Chondrocyte (in vitro differentiated cells): ENCODE measurements around the gene UPF2. TPM values are rescaled to one million over a fixed set of nuclear protein-coding genes. Genes with fewer than 3 reads are reported as not detected.
"Not testable (repeated sequence)": the region's sequence is repeated elsewhere in the genome, so short reads cannot be mapped to it uniquely, and the experiment has no call there.

Experiments
- DNase-seq: peaks from one replicate; pipeline ENCODE4 v3.0.0; 2021; ENCODE audit warnings: mixed read lengths, low spot score
- H3K27ac Mint-ChIP-seq: one replicate; pipeline ENCODE4 v1.8.0; 2021; ENCODE audit warnings: mild to moderate bottlenecking, moderate library complexity, mixed read lengths; ENCODE audit not compliant: unreplicated experiment
- H3K27me3 Mint-ChIP-seq: 2 replicates; pipeline ENCODE4 v1.8.0; 2021; ENCODE audit warnings: low read depth, mixed read lengths
- H3K36me3 Mint-ChIP-seq: 2 replicates; pipeline ENCODE4 v1.8.0; 2021; ENCODE audit warnings: low read depth, mixed read lengths
- H3K4me1 Mint-ChIP-seq: 2 replicates; pipeline ENCODE4 v1.8.0; 2021; ENCODE audit warnings: low read depth, mild to moderate bottlenecking, mixed read lengths
- H3K4me3 Mint-ChIP-seq: one replicate; pipeline ENCODE4 v1.8.0; 2021; ENCODE audit warnings: mild to moderate bottlenecking, moderate library complexity, mixed read lengths; ENCODE audit not compliant: unreplicated experiment
- H3K9me3 Mint-ChIP-seq: 2 replicates; pipeline ENCODE4 v1.8.0; 2021; ENCODE audit warnings: low read depth, mixed read lengths
- CTCF ChIP-seq: fragments of 200-600 bp; sonication (generic); IDR thresholded peaks from 2 replicates; pipeline ENCODE4 v1.5.0; 2021; ENCODE audit warnings: antibody characterized with exemption, mild to moderate bottlenecking, moderate library complexity
- total RNA-seq: library from RNA; stranded (reverse); gene quantifications from 3 replicates; pipeline ENCODE4 v1.2.1, GENCODE V29; 2021

UPF2 gene
- total RNA-seq, 1 donor from 2014 or later = 20.3 TPM

- Mint-ChIP-seq H3K27me3 (no peaks in the 10 kb centered on the region), H3K4me1 (peaks cover 3% of the 10 kb centered on the region), H3K4me3 (no peak overlapping the region), H3K36me3 (peaks cover 15% of the 10 kb centered on the region), H3K27ac (no peak overlapping the region), H3K9me3 (peaks cover 6% of the 10 kb centered on the region)
- TF ChIP-seq CTCF = no peak
- no peak for DNase-seq
Observed at GRCh38 chr10:12010353-12010752, 32.3 kb downstream of the UPF2 start.

- peaks cover 22% of the 10 kb centered on the region for H3K36me3 Mint-ChIP-seq
- H3K4me1 Mint-ChIP-seq = not testable (repeated sequence)
Observed at GRCh38 chr10:12008842-12009241, 33.8 kb downstream of the UPF2 start.

GRCh38 chr10:12006671-12007070, 35.9 kb downstream of the UPF2 start:
- DNase-seq = no peak
- Mint-ChIP-seq H3K9me3 (peaks cover 6% of the 10 kb centered on the region), H3K27me3 (no peaks in the 10 kb centered on the region), H3K4me1 (no peaks in the 10 kb centered on the region), H3K4me3 (no peak overlapping the region), H3K36me3 (peaks cover 33% of the 10 kb centered on the region), H3K27ac (no peak overlapping the region)
- TF ChIP-seq CTCF = no peak

More at GRCh38 chr10:12008842-12009241, 33.8 kb downstream of the UPF2 start:
- not testable (repeated sequence) for DNase-seq, H3K27me3 Mint-ChIP-seq, H3K9me3 Mint-ChIP-seq, H3K27ac Mint-ChIP-seq, H3K4me3 Mint-ChIP-seq

- H3K27ac Mint-ChIP-seq = no peak overlapping the region
- H3K9me3 Mint-ChIP-seq = no peaks in the 10 kb centered on the region
- no peak overlapping the region for H3K4me3 Mint-ChIP-seq
- no peak for TF ChIP-seq CTCF
- DNase-seq = no peak
- H3K4me1 Mint-ChIP-seq = no peaks in the 10 kb centered on the region
- H3K36me3 Mint-ChIP-seq = peaks cover 15% of the 10 kb centered on the region
- H3K27me3 Mint-ChIP-seq = no peaks in the 10 kb centered on the region
Observed at GRCh38 chr10:11993834-11994468, 48.7 kb downstream of the UPF2 start.

GRCh38 chr10:11988924-11989323, 53.7 kb downstream of the UPF2 start:
- DNase-seq = no peak
- no peaks in the 10 kb centered on the region for H3K9me3 Mint-ChIP-seq
- H3K27me3 Mint-ChIP-seq = no peaks in the 10 kb centered on the region
- no peaks in the 10 kb centered on the region for H3K36me3 Mint-ChIP-seq
- peak overlapping the region; percentile 27 for H3K27ac Mint-ChIP-seq
- peaks cover 6% of the 10 kb centered on the region for H3K4me1 Mint-ChIP-seq
- TF ChIP-seq CTCF = no peak
- H3K4me3 Mint-ChIP-seq = no peak overlapping the region

- H3K4me1 Mint-ChIP-seq = peaks cover 6% of the 10 kb centered on the region
Observed at GRCh38 chr10:11986593-11987216, 55.9 kb downstream of the UPF2 start.

More at GRCh38 chr10:11986593-11987216, 55.9 kb downstream of the UPF2 start:
- no peaks in the 10 kb centered on the region for H3K9me3 Mint-ChIP-seq
- no peaks in the 10 kb centered on the region for H3K36me3 Mint-ChIP-seq
- H3K4me3 Mint-ChIP-seq = no peak overlapping the region
- peak overlapping the region; percentile 73 for H3K27ac Mint-ChIP-seq
- TF ChIP-seq CTCF = peak; percentile 98
- H3K27me3 Mint-ChIP-seq = no peaks in the 10 kb centered on the region
- no peak for DNase-seq
